Heart left ventricle (tissue), 13 donors: ENCODE measurements around the gene CNNM3.

Source experiments
- CTCF ChIP-seq, 12 donors: fragments of 200-600 bp; sonication (generic) in 4 of 12; IDR thresholded peaks; one replicate each; pipeline versions ENCODE4 v1.5.0 to v1.8.0; 2018 to 2022; ENCODE audit warnings: antibody characterized with exemption in 12 of 12, mild to moderate bottlenecking in 5 of 12
- POLR2A ChIP-seq, 2 donors: fragments of 450-650 bp; IDR thresholded peaks; one replicate each; pipeline ENCODE4 v1.6.1; 2017; ENCODE audit warnings: antibody characterized with exemption in 2 of 2, mild to moderate bottlenecking in 2 of 2, moderate library complexity in 2 of 2
- donor health status: ischemic (EF 13 %, LVEDD 7.1; RV severe dilation, severe dysfunction).
- donor health status: DM: no; HTN: yes; CAD: no.
- donor health status: DM: no; HTN: no; CAD: no.
- donor health status: ischemic (EF 25% LVEDD 6.9; RV normal size, moderate dysfunction).
- donor health status: ischemic (EF 25% LVEDD 5.7; RV mildly dilated, moderate dysfunction).
- donor health status: ischemic (EF 35%, LVEDD 5.7; RV mildly dilated, moderate dysfunction).
- donor health status: nonischemic (EF 11% LVEDD 7.7; RV severe dilation, severe dysfunction).
- donor health status: DM: yes; HTN: yes; CAD: no.
- donor health status: PGD.
- donor health status: ischemic (EF 29% LVEDD 5.4; RV normal size, mild dysfunction).
- donor health status: nonischemic (EF 23%, LVEDD 6.1; RV moderate dilation, normal function).

GRCh38 chr2:96826546-96827278 is 10.6 kb downstream of the CNNM3 start:
- TF ChIP-seq POLR2A (IDR thresholded peaks at IDR 0.05), result no peak
- no peak for TF ChIP-seq CTCF (IDR thresholded peaks at IDR 0.05)
